HG03457 (cell line): Measurements from ENCODE around the gene MACROD2.
A peak's percentile ranks its signal among the peaks of the same experiment; 100 is the strongest.

ENCODE experiments used
- ATAC-seq: cut with Tn5 transposase; IDR thresholded peaks from one replicate; pipeline ENCODE4 v1.9.1; 2021; ENCODE audit warnings: moderate number of reproducible peaks; ENCODE audit not compliant: unreplicated experiment

MACROD2 gene

DNA sequence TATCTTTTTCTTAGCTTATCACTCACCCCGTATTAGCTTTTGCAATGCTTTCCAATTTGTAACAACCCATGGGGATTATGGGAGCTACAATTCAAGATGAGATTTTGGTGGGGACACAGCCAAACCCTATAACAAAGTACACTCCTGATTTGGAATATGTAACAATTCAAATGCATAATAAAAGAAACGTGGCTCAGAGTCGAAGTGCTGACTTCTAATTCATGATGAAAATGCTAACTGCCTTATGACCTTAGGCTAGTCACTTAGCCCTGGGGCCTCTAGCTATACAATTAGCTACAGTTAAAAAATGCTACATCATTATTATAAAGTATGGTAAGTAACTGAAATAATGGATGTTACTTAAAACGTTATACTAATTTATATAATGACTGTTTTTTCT, 1297.1 kb downstream of the MACROD2 start:
- no peak for ATAC-seq

DNA sequence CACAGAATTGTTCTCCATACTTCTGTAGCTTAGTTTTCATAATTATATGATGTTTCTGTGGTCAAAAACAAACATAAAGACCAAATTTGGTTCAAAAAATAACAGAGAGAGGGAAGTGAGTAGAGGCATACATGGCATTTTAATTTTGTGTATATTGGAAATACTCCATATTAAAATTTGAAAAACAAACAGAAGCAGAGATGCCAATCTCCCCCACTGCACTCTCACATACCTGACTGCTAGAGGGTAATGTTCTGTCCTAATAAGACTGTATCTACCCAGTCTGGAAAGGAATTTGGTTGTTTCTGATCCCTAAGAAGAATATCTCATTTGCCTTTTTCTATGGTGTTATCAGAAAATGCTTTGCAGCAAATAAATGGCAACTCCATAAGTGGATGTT, 1301.1 kb downstream of the MACROD2 start:
- ATAC-seq, result no peak

DNA sequence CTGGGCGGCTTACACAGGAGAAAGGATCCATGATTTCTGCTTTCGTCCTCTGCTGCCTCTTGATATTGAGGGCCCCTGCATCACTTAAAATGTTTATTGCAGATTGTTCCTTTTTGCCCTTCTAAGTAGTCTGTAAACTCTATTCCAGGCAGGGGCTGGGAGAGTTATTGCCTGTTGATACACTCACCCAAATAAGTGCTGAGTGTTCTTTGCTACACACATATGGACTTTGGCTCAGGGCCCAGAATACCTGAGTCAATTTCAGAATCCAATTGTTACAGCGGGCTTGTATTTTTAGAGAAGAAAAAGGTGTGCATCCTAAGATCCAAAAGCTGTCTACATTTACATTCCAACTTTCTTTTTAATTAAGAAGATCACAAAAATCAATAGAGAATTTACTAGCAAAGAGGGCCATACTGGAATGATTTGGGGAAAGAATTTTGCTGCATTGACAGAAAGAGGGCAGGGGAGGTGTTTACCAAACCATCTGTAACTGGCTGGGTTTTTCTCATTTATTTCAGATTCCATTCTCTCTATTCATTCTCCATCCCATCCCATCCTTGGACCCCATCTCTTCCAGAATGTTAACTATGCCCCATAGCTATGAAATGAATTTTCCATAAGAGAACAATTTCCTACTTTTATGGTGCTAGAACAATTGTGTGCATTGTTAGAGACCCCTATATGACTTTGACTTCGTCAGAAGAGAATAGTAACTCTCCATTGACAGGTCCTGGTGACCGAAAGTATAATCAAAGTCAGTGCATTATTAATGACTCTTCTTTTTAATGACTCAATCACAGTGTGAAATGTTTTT, 1302.0 kb downstream of the MACROD2 start:
- no peak for ATAC-seq

DNA sequence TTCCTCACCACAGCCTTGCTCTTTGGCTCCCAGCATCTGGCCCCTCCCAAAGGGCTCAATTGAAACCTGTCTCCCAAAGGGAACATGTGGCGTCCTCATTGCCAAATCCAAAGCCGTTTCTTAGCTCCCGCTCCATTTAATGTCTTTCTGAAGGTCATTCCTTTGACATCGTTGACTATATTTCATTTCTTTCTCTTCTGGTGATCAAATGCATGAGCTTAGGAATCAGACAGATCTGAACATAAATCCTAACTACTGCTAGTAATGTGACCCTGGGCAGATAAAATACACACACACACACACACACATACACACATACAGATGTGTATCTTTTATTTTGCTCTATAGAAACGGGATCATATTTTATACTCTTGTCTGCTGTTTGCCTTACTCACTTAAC, 1306.8 kb downstream of the MACROD2 start:
- no peak for ATAC-seq

DNA sequence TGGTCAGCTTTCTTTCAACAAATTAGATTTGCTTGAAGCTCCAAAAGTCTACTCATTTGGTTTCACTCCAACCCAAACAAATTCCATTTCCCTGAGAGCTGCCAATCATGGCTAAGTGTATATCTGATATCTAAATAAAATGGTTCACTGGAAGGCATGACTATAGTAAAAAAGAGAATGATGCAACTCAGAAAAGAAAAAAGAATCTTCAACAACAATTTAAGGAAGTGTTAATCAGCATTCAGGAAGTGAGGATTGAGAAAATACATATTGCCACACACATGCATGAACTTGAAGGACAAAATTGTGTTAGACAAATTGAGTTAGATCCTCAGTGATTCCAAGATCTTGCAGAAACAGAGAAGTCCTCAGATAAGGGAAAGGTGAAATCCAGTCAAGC, 1315.0 kb downstream of the MACROD2 start:
- ATAC-seq, result no peak

DNA sequence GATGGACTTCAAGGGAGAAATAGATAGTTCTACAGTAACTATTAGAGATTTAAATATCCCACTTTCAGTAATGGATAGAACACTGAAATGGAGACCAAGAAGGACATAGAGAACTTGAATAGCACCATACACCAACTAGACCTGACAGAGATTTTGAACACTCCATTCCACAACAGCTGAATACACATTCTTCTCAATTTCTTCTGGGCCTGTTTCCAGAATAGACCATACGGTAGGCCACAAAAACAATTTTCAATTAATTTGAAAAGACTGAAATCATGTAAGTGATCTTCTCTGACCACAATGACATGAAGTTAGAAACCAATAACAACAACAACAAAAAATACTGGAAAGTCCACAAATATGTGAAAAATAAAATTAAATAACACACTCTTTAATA, 1321.2 kb downstream of the MACROD2 start:
- no peak for ATAC-seq

DNA sequence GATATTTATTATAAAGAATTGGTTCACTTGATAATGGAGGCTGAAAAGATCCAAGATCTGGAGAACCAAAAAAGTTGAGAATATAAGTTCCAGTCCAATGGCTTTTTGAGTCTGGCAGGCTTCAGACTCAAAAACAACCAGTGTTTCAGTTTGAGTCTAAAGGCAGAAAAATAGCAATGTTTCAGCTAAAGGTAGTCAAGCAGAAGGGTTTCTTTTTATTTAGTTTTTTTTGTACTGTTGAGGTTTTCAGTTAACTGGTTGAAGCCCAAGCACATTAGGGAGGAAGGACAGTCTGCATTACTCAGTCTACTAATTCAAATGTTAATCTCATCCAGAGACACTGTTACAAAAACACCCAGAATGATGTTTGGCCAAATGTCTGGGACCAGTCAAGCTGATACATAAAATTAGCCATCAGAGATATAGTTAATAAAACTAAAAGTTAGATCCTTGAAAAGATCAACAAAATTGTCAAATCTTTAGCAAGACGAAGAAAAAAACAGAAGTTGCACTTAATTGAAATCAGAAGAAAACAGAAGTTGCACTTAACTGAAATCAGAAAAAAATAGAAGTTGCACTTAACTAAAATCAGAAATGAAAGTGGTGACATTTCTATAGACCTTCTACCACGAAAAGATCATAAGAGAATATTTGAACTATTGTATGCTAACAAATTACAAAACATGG, 1322.4 kb downstream of the MACROD2 start:
- peak; percentile 55 for ATAC-seq

DNA sequence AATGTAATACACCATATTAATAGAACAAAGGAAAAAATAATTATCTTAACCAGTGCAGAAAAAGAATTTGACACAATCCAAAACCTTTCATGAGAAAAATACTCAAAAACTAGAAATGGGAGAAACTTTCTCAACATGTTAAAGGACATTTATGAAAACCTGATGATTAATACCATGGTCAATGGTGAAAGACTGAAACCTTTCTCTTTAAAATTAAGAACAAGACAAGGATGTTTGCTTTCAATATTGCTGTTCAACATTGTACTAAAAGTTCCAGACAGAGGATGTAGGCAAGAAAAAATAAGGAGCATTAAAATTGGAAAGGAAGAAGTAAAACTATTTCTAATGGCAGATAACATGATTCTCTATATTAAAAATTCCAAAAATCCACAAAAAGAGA, 1323.4 kb downstream of the MACROD2 start:
- no peak for ATAC-seq

DNA sequence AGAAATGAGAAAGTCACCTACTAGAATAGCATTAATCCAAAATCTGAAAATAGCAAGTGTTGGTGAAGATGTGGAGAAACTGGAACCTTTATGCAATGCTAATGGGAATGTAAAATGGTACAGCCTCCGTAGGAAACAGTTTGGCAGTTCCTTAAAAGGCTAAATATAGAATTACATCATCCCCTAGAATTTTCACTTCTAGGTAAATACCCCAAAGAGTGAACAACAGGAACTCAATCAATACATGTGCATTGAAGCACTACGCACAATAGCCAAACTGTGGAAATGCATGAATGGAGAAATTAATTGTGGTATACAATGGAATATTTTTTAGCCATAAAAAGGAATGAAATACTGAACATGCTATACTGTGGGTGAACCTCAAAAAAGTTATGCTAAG, 1324.1 kb downstream of the MACROD2 start:
- no peak for ATAC-seq

DNA sequence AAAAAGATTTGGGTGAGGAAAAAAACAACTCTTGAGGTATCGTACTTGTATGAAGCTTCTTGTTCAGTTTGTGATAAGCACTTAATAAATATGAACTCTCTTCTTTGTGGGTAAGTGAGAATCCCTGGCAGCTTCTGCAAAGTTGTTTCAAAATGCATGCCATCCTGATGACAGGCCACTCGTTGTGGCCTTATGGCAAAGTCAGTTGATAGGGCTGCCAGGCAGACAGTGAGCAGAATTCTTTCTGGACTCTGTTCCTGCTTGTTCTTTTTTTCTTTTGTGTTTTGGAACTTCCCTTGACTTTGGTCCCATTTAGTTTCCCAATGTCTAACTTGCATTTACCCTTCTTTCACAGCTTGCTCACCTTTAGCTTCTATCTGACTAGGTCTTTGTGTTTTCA, 1325.6 kb downstream of the MACROD2 start:
- ATAC-seq, result no peak

DNA sequence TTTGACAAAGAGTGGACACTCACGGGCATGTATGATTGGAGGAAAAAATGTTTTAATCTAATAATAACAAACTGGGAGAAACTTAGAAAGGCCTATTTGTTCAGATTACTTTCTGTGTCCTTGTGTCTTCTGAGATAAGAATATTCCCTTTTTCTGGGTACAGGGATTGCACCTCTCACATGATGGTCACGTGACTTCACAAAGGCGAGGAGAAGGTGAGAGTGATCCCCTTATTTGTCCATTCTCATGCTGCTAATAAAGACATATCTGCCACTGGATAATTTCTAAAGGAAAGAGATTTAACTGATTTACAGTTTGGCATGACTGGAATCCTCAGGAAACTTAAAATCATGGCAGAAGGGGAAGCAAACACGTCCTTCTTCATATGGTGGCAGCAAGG, 1331.8 kb downstream of the MACROD2 start:
- ATAC-seq, result no peak

DNA sequence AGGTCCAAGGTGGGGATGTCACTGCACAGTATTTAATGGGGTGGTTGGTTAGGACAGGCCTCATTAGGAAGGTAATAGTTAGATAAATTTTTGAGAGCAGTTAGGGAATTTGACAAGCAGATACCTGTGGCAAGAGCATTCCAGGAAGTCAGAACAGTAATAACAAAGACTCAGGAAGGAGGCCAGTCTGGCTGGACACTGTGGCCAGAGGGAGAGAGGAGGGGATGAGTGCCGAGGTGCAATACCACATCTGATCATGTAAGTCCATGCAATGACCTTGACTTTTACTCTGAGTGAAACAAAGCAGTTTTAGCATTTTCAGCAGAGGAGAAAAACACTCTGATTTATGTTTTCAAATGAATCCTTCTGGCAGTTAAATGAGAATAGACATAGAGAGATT, 1332.8 kb downstream of the MACROD2 start:
- ATAC-seq, result no peak

DNA sequence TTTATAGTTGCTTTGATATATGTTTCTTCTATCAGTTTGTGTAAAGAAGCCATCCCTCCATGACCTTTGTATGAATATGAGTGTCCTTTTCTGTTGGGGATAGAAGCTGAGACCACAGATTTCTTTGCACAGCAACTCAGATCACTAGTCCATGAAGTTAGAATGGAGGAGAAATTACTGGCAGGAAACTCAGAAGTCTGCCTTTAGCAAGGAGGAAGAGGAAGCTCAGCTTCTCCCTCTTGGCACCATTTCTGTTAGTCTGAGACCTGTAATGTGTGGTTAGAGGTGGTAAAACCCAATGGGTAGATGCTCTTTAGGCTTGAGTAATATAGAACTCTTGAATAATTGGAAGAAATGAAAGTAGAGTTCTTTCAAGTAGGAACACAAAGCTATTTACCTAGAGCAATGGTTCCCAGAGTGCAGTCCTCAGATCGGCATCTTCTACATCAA, 1337.4 kb downstream of the MACROD2 start:
- ATAC-seq, result peak; percentile 85

DNA sequence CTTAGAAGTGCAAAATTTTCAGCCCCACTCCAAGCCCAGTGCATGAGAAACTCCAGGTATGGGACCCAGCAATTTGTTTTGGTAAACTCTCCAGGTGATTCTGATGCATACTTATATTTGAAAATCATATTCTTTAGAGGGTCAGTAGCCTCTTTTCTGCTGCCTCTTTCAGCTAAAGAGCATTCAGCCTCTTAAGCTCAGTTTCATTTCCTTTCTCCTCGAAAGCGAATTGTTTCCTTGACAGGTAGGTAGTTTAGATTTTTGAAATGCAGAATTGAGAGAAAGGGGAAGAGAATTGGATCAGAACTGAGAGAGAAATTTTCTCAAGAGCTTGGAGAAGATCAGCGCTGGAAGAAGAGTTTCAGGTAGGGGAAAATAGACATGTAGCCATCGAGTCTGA, 1337.9 kb downstream of the MACROD2 start:
- peak; percentile 19 for ATAC-seq

DNA sequence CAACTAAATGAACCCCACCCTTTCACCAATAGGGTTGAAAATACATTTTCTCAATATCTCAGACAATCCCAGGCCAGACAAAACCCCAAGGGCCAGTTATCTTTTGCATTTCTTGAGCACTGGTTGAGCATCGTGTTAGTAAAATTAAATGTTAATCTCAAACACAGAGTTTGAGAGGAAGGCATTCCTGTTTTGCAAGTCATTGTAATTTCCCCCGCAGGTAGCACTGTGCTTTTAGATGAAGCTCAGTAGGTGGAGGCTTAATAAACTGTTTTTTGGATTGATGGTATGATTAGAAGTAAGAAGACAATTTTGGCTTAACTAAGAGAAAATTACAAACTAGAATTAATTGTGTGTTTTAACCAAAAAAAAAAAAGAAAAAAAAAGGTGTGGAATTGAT, 1340.7 kb downstream of the MACROD2 start:
- ATAC-seq, result no peak

DNA sequence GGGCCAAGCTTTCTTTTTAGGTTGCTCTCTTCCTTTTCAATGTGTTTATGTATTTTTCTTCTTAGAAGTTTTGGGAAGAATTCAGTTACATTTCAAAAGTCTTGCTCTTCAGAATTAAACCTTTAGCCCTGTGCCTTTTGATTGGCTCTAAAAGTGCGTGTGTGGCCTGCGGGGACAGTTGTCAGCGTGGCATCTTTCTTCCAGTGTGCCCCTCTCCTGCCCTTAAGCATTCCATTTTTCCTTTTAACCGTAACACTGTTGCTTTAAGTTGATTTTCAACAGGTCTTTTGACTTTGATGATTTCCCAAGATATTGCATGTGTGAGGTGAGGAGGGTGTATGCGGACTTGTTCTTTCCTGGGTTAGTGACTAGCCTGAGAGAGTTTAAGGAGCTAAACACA, 1341.2 kb downstream of the MACROD2 start:
- no peak for ATAC-seq

DNA sequence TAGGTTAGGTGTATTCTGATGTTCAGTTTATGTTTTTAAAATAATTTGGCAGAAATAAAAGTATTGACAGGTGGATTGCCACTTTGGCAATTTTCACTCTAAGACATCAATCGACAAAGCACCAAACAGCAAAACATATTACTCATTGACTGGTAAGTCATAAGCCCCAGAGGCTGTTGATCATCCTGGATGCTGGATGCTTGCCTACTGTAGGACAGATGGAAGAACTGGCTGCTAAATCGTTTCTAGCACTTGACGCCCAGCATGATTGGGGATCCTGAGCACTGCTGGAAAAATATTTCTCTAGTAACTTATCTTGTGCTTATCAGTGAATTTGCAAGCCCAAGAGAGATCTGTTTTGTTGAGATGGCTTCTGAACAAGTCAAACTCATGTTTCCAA, 1343.9 kb downstream of the MACROD2 start:
- ATAC-seq, result no peak

DNA sequence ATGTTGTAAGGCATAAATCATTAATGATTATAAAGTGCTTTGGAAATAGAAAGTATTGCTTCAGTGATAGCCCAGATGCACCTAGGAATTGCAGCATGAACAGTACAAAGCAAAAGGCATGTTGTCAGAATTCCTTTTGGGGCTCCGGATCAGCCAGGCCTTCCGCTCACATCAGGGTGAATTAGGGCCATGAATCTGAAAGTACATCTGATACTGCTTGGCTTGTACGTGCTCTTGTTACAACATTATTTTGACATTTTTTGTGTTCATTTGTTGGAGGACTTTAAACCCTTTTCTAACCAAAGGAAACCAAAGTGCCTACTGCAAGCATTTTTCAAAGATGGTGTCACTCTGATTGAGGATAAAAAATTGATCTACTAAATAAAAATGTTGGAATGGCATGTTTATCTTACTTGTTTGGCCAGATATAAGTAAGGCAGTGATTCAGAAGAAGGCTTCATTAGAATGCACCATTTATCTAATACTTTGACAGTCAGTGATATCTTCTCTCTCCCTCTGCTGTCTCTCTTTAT, 1347.7 kb downstream of the MACROD2 start:
- no peak for ATAC-seq

DNA sequence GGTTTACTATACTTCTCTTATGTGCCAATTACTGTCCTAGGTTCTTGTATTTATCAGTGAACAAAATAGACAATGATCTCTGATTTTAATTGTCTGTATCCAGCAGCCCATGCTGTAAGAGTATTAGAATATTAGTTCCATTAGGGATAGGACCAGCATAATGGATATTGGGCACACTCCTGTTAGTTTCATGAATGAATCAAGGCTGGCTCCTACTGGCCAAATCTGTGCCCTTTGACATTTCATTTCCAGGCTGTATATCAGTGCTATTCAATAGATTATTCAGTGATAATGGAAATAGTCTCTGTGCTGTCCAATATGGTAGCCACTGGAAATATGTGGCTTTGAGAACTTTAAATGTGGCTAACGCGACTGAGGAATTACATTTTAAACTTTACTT, 1350.0 kb downstream of the MACROD2 start:
- ATAC-seq, result no peak

DNA sequence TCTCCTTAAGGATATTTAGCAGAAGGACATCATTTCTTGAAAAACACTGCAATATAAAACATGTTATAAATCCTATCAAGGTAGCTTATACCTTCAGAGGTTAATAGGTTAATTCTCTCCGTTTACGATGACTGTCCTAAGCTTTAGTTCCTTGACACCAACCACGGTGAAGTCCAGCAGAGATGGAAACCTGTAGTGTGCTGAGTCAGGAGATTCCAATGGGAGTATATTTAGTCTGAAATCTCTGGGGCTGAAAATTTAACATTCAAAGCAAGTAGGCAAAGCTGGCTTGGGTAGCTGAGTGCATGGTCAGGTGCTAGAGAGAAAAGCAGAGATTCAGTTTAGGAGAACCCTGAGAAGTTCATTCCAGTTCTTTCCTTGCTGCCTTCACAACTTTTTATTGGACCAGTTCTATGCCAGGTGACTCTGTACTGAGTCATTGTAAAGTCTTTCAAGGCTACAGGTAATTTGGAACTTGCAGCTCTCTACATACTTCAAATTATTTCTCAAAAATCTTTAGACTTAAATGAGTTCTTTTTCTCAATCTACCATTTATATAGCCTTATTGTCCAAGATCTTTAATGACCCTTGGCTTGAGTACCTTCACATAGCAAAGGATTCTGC, 1351.5 kb downstream of the MACROD2 start:
- no peak for ATAC-seq

DNA sequence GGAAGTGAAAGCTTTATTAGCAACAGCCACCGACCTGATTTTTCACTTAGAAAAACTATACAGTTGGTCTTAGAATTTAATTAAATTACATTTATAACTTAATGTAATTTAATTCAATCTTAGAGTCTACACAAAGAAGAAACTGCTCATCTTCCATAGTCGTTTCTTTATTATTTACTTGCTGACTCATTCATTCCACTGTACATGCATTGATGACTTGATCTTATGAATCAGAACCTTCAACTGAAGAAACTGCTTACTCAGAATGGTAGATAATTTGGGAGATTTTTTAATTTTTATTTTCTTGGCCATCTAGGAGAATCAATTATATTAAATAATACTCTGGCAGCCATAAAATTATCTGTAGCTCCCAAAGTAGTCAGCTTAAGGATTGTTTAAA, 1363.7 kb downstream of the MACROD2 start:
- ATAC-seq, result no peak

DNA sequence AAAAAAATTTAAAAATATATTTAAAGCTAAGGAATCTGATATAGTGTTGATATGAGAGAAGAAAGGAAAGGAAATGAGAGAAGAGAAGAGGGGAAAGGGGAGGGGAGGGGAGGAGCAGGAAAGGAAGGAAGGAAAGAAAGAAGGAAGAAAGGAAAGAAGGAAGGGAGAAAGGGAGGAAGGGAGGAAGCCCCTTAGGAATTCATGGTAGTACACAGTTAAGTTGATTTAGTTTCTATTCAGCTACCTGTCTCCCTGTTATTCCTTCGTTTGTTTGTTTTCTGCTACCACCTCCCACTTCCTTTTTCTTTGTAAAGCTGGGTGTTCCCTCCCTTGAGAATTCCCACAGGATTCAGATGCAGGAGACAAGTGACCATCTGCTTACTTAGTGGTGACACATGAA, 1367.5 kb downstream of the MACROD2 start:
- ATAC-seq, result no peak
